ENCODE measurements around the gene TAF1C.

The TAF1C gene

GRCh38 chr16:84207879-84208278 is 21.0 kb upstream of the TAF1C start:
- no peak for TF ChIP-seq CTCF (IDR thresholded peaks at IDR 0.05)

GRCh38 chr16:84207251-84207650 is 20.4 kb upstream of the TAF1C start:
- TF ChIP-seq CTCF (IDR thresholded peaks at IDR 0.05): no peak

- no peak for TF ChIP-seq CTCF (IDR thresholded peaks at IDR 0.05)
Observed at GRCh38 chr16:84205976-84206691, 19.3 kb upstream of the TAF1C start.

GRCh38 chr16:84199861-84200260 is 13.0 kb upstream of the TAF1C start:
- no peak for TF ChIP-seq CTCF (IDR thresholded peaks at IDR 0.05)

- no peak for TF ChIP-seq CTCF (IDR thresholded peaks at IDR 0.05)
Observed at GRCh38 chr16:84199097-84199496, 12.2 kb upstream of the TAF1C start.

- TF ChIP-seq CTCF (IDR thresholded peaks at IDR 0.05): no peak
Observed at GRCh38 chr16:84198401-84198800, 11.5 kb upstream of the TAF1C start.

- no peak for TF ChIP-seq CTCF (IDR thresholded peaks at IDR 0.05)
Observed at GRCh38 chr16:84197466-84198128, 10.7 kb upstream of the TAF1C start.
